HG03558 (cell line): ENCODE measurements around the gene RHEB.

Source experiments
- ATAC-seq: cut with Tn5 transposase; IDR thresholded peaks from one replicate; pipeline ENCODE4 v1.9.1; 2021; ENCODE audit warnings: moderate number of reproducible peaks; ENCODE audit not compliant: unreplicated experiment; ENCODE audit errors: extremely low read depth

RHEB gene

DNA sequence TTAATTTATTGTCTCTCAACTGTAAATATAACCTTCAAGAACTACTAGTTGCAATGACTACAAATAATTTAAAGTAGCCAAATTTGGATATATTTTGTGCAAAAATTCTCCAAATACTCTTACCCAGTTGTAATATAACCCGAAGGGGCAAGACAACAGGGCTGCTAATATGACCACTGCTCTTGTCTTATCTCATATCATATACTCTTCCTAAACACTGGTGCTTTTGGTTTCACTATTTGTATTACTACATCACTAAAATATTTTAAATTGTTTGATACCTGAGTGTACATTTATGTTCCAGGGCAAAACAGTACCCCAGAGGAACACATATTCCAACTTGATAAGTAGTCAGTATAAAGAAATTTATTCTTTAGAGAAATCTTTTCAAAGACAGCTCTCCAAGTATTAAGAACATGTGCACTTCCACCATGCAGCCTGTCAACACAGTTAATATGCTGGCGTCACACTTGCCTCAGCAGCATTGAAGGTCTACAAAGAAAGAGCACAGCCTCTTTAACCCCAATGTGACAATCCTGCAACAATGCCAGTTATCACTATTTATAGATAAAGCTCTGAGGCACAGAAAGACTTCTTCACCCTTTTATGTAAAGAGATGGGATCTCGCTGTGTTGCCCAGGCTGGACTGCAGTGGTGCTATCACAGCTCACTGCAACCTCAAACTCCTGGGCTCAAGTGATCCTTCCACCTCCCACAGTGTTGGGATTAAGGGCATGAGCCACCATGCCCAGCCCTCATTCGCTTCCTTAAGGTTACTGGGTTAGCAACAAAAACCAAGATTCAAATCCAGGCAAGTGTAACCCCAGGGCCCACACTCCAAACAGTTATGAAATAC, 37.8 kb downstream of the RHEB start:
- no peak for ATAC-seq

GRCh38 chr7:151477867-151478266, 41.8 kb downstream of the RHEB start:
- ATAC-seq: no peak

DNA sequence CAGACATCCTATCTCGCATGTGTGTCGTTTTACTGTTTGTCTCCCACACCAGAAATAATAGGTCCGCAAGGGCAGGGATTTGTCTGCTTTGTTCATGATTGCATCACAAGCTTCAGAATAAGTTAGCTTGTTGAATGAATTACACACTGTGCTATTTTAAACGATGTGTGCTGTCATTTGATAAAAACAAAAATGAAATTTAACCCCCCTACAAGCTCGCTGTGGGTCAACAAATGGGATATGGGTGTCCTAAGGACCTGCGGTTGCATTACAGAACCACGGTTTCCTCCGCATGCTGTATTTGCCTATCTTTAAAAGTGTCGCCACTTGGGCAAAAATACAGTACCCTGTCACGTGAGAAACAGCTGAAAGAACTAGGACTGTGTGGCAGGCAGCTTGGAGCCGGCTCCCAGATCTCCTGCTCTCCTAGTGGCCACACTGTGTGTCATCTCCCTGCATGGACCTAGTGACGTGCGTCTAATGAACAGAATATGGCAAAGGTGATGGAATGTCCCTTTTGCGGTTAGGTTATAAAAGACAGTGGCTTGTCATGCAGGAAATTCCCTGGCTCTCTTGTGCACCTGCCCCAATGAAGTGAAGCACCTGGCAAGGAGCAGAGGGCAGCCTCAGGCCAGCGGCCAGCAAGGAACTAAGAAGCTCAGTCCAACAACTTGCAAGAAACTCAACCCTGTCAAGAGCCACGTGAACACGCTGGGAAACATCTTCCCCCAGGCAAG, 46.9 kb downstream of the RHEB start:
- no peak for ATAC-seq

DNA sequence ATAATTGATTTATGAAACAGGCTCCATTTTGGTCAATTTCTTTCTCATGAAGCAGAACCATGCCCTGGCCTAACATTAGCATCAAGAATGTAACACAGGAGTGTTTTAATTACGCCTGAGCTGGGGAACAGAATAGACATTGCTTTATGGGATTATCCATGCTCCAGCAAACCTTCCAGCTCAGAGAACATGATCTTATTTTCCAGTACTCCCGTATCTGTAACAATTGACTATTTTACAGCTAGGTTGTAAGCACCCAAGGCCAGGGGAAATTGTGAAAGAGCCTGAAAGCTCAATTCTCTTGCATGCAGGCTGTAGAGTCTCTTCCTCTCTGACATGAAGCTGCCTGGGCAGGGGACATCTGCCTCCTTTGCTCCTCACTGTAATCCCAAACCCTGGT, 49.0 kb downstream of the RHEB start:
- no peak for ATAC-seq

DNA sequence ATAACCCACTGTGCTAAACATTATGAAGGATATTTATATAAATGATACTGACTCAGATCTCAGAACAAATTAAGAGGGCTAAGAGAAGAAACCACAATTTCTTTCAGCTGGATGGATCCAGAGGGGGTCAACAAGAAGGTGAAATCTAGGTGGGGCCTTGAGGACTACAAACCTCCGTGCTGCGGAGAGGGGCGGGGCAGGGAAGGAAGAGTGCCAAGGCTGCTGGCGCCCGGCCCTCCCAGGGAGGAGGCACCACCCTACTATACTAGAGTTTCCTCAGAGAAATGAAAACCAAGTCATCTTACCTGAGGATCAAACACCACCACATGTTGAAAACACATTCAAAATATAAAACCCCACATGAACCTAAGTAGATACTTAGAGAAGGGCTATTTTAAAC, 50.4 kb downstream of the RHEB start:
- no peak for ATAC-seq

- ATAC-seq: no peak
Observed at GRCh38 chr7:151468217-151469018, 51.3 kb downstream of the RHEB start.

DNA sequence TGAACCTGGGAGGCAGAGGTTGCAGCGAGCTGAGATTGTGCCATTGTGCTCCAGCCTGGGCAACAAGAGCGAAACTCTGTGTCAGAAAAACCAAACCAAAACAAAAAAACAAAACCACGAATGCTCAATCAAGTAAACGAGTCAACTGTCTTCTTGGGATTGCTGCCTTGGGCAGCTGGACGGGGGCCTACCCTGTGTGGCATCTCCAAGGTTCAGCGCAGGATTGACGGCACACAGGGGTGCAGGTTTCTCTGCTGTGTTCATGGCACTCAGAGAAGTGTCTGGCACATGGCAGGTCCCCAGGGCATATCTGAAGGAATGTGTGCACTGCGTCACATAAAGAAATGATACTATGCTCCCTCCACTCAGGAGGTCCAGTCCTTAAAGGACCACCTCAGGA, 54.5 kb downstream of the RHEB start:
- no peak for ATAC-seq

DNA sequence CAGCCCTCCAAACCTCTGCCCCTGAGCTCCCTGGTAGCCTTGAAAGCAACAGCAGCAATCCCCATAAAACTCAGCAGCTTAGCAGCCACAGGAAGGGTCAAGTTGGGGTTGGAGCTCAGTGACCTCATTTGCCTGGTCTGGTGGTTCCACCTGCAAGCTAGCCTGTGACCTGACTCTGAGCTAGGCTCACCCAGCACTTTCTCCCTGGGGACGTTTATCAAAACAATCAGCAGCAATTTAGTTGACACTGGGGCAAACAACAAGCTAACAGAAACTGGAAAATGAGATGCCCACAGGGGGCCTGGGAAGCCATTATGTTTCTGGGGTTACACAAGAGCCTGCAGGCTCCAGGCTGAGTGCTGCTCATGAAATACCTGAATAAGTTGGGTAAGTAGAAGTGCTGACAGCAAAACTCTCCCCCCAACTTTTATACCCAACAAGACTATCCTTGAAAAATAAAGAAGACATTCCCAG, 57.4 kb downstream of the RHEB start:
- ATAC-seq: no peak

GRCh38 chr7:151461942-151462230, 57.8 kb downstream of the RHEB start:
- no peak for ATAC-seq

DNA sequence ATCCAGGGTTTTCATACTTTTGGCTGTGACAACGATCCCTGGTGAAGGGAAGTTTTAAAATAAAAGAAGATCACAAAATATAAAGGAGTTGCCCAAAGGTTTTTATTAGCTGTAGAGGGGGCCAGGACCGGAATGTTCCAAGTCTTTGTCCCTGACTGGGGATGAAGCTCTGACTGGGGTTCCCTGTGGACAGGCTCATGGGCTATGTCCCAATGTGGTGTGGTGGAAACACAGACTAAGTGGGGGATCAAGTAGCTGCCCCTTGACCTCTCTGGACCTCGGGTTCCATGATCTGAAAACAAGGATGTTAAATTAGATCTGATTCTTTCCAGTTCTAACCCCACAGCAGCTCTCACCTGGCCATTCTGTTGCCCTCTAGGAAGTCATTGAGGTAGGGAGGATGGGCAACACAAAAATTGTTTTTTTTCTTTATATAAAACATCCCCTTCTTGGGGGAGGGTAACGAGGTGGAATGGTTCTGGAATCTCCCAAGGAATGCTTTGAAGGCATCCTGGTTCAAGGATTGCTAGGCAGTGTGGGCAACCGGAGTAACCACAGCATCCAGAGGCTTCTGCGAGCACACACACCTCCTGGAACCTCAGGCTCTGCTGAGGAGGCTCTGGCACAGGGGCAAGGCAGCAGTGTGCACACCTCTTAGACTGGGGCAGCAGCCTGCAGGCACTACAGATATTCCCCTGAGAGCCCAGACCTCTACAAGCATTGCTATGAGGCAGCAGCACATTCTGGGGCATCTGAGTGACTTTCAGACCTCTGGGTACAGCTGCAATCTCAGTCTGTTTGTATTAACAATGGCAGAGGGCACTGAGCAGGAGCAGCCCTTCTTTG, 58.4 kb downstream of the RHEB start:
- ATAC-seq: no peak

- no peak for ATAC-seq
Observed at GRCh38 chr7:151460474-151460855, 59.2 kb downstream of the RHEB start.

DNA sequence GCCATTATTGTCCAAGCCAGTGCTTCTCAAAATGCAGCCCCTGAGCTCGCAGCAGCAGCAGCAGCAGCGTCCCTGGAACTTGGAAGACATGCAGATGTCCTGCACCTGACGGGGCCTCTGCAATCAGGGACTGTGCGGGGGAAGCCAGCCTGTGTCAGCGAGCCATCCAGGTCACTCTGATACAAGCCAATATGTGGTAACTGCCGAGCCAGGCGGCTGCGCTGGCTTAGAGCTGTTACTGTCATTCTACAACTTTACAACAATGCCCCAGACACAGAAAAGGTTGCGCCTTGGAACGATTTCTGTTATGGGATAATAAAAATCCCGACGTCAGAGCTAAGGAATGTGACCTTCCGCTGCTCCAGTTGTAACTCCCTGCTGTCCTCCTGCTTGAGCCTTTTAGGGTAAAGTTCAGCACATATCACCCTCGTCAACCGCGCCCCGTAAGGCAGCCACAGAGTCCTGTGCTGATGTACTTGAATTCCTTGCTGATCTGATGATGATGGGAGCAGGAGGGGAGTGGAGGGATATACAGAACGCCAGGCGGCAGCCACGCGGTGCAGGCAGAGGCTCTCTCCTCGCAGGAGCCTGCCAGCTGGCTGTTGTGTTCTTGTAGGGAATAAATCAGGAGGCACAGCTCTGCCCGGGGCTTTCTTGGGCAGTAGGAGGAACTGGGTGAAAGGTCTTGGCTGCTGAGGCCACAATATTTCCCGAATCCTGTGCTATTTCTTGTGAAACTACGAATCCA, 59.8 kb downstream of the RHEB start:
- no peak for ATAC-seq

- ATAC-seq: no peak
Observed at GRCh38 chr7:151457534-151457933, 62.2 kb downstream of the RHEB start.

DNA sequence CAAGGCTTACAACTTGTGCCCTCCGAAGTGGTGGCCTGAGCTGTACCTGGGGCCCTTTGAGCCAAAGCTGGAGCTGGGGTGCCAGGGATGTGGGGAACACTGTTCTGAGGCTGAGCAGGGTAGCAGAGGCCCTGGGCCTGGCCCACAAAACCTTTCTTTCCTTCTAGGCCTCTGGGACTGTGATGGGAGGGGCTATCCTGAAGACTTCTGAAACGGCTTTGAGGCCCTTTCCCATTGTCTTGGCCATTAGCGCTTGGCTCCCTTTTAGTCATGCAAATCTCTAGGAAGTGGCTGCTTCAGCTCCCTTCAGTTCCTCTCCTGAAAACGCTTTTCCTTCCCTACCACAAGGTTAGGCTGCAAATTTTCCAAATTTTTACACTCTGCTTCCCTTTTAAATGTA, 62.9 kb downstream of the RHEB start:
- ATAC-seq: no peak

DNA sequence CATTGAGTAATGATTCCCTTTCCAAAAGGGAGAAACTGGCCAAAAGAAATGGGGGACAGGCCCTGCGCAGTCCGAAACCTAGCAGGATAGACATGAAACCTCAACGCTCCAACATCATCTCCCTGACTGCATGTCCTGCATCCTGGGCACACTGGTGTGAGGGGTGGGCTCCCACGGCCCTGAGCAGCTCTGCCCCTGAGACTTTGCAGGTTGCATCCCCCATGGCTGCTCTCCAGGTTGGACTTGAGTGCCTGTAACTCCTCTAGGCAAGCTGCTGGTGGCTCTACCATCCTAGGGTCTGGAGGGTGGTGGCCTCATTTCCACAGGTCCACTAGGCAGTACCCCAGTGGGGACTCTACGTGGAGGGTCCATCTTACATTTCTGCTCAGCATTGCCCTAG, 63.4 kb downstream of the RHEB start:
- ATAC-seq: no peak

GRCh38 chr7:151455690-151456089, 64.0 kb downstream of the RHEB start:
- no peak for ATAC-seq

DNA sequence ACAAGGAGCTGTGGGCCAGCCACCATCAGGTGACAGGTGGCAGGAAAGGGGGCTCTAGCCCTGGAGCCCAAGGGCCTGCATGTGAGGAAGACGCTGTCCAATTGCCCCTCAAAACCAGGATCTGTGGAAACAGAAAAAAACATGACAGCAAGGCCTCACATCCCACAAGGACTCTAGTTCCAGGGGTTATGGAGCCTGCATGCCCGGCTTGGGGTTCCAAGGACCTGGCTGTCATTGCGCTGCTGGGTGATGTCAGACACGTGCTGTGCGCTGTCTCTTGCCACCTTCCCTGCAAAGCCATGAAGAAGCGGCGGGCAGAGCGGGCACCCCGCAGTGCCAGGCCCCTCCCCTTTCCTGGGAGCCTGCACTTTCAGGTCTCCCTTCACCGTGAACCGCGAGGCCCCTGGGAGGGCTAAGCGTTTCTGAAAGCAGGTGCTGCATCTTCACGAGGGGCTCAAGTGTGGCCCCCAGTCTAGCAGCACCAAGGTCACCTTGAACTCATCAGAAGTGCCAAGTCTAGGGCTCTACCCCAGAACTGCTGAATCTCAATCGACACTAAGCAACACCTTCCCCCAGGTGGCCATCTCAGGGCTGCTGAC, 64.7 kb downstream of the RHEB start:
- no peak for ATAC-seq

DNA sequence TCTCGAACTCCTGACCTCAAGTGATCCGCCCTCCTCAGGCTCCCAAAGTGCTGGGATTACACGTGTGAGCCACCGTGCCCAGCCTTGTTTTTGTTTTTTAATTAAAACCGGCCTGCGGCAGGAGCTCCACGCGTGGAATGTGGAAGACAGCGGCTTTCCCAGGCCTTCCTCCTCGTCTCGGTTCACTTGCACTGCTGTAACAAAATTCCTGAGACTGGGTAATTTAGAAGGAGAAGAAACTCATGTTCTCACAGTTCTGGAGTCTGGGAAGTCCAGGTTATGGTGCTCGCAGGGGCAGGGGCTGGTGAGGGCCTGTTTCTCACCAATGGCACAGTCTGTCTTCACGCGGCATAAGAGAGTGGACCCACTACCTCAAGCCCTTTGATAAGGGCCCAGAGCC, 65.4 kb downstream of the RHEB start:
- ATAC-seq: no peak

DNA sequence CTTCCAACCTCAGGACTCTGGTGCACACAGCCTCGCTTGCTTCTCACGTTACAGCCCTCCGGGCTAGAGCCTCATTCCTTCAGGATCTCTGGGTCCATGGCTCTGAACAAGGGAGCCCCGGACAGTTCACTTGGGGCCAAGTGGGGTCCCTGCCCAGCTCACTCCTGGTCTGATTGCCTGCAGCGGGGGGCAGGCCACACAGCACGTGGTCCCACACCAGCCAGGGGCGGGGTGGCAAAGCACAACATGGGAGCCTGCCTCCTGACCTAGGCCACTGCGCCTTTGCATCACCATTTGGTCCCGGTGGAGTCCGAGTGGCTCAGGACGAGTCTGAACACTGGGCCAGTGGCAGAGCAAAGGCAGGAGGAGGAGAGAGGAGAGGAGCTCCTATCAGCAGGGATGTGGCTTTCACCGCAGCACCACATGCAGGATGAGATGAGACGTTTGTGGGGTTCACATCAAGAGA, 66.3 kb downstream of the RHEB start:
- no peak for ATAC-seq
